ENCODE measurements around the gene KRR1. TPM values are rescaled to one million over a fixed set of nuclear protein-coding genes. Genes with fewer than 3 reads are reported as not detected.
A peak's percentile ranks its signal among the peaks of the same experiment; 100 is the strongest.

KRR1 gene
- total and polyA plus RNA-seq, 8 donors, result 6.8 to 23.7 (median 17.1) TPM

DNA sequence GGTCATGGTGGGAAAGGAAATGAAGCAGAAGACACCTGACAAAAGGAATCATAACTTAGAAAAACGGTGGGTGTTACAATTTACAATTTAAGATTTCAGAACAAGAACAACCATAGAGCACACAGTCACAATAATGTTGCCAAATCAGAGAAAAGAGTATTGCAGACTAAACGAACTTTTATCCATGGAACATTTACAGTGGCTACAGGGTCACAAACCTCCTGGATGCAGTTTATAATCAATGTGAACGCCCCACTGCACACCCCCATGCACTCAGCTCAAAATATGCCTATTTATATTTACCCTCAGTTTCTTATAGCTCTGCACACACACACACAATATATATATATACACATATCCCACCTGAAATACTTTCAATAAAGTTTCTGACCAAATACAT is 8.0 kb downstream of the KRR1 start:
- Histone ChIP-seq H3K27me3 (no peaks in the 10 kb centered on the region), H3K9me3 (no peaks in the 10 kb centered on the region), H3K4me1 (no peaks in the 10 kb centered on the region), H3K27ac (no peak overlapping the region), H3K4me3 (no peak overlapping the region), H3K36me3 (peaks cover 0 to 41% (median 9%) of the 10 kb centered on the region in 3 donors)
- DNase-seq (no peak), ATAC-seq (no peak), FAIRE-seq (no peak)
- intact Hi-C loops (cut with DNase I), result no loop called here
- 67 to 71% methylated on average over 3 of the region's 3 CpGs for WGBS, 2 donors
- TF ChIP-seq, protein P1, sequence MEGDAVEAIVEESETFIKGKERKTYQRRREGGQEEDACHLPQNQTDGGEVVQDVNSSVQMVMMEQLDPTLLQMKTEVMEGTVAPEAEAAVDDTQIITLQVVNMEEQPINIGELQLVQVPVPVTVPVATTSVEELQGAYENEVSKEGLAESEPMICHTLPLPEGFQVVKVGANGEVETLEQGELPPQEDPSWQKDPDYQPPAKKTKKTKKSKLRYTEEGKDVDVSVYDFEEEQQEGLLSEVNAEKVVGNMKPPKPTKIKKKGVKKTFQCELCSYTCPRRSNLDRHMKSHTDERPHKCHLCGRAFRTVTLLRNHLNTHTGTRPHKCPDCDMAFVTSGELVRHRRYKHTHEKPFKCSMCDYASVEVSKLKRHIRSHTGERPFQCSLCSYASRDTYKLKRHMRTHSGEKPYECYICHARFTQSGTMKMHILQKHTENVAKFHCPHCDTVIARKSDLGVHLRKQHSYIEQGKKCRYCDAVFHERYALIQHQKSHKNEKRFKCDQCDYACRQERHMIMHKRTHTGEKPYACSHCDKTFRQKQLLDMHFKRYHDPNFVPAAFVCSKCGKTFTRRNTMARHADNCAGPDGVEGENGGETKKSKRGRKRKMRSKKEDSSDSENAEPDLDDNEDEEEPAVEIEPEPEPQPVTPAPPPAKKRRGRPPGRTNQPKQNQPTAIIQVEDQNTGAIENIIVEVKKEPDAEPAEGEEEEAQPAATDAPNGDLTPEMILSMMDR (IDR thresholded peaks at IDR 0.05), result no peak

DNA sequence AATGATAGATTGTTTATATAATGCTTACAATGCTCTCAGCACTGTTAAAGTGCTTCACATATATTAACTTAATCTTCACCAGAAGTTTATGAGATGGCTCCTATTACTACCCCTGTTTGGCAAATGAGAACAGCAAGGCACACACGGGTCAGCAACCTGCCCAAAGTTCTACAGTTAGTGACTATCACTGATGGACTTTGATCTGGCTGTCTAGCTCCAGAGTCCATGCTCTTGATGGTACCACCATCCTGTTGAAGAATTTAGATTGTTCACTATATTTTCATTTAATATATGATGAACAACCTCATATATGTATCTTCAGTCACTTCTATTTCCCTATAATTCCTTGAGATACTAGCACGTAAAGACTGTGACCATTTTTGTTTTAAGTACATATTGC is 20.2 kb downstream of the KRR1 start:
- Histone ChIP-seq H3K27me3 (no peaks in the 10 kb centered on the region), H3K4me3 (no peak overlapping the region), H3K9me3 (no peaks in the 10 kb centered on the region), H3K4me1 (no peaks in the 10 kb centered on the region), H3K27ac (no peak overlapping the region), H3K36me3 (peaks cover 0 to 1% (median 0%) of the 10 kb centered on the region in 3 donors)
- WGBS, 2 donors, result 64 to 79% methylated on average over 2 of the region's 2 CpGs
- TF ChIP-seq, protein P1 (IDR thresholded peaks at IDR 0.05), result no peak
- DNase-seq (no peak), ATAC-seq (no peak), FAIRE-seq (no peak)
- intact Hi-C loops (cut with DNase I), result no loop called here

DNA sequence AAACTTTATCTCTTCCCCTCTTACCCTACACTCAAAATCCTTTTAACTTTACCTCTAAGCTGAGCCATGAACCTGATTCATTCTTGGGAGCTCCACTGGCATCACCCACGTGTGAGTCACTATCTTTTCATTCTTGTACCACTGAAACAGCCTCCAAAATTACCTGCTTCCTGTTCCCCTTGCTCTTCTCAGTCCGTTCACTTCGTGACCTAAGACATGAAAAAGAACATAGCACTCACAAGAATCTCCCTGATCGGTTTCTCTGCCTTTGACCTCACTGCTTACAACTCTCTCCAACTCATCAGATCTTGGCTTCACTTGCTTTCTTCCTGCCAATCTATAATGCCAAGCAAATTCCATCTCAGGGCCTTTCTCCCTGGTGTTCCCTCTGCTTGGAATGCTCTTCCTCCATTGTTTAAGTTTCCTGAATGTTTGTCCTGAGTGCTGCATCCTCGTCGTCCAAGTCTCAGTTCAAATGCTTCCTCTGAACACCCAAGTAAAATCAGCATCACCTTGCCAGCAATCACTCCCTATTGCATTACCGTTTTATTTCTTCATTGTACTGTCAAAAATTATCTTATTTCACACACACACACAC is 21.7 kb downstream of the KRR1 start:
- FAIRE-seq (no peak), ATAC-seq (no peak), DNase-seq (no peak)
- Histone ChIP-seq H3K4me1 (no peaks in the 10 kb centered on the region), H3K4me3 (no peak overlapping the region), H3K36me3 (no peaks in the 10 kb centered on the region), H3K27ac (no peak overlapping the region), H3K27me3 (no peaks in the 10 kb centered on the region), H3K9me3 (no peaks in the 10 kb centered on the region)
- TF ChIP-seq, protein P1 (IDR thresholded peaks at IDR 0.05), result no peak
- 68 to 78% methylated on average over 7 of the region's 7 CpGs for WGBS, 2 donors
- intact Hi-C loops (cut with DNase I), result no loop called here

DNA sequence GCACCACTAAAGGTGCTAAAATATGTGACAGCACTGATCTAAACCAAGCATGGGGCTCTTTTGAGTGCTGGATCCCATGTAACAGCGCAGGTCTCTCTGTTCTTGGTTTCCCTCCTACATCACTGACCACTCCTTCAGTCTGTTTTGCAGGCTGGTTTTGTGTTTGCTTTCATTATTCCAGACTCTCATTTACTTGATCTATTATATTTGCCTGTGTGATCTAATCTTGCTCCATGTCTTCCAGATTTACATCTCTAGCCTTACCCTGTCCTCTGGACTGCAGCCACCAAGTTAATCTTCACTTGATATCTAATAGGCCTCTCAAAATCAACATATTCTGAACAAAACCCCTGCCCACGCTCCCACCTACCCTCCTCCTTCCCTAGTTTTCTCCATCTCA is 22.2 kb downstream of the KRR1 start:
- 79 to 86% methylated on average over 2 of the region's 2 CpGs for WGBS, 2 donors
- ATAC-seq, result no peak

DNA sequence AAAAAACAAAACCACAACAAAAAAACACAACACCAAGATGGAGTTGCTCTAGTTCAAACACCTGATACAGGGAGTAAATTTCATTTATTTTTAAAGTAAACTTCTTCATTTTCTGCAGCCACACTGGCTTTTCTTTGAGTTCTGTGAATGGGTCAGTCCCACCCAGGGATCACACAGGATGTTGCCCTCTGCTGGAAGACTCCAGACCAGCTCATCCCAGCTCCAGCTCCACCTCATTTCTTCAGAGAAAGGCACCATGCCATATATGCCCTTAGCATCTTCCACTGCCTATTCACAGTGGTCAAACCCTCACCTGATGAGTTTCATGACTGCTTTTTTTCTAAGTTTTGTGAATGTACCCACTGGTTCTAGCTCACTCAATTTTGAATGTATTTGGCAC is 22.9 kb downstream of the KRR1 start:
- intact Hi-C loops (cut with DNase I), result no loop called here
- Histone ChIP-seq H3K36me3 (no peaks in the 10 kb centered on the region), H3K27me3 (no peaks in the 10 kb centered on the region), H3K4me1 (no peaks in the 10 kb centered on the region), H3K9me3 (no peaks in the 10 kb centered on the region), H3K27ac (no peak overlapping the region), H3K4me3 (no peak overlapping the region)
- no peak for DNase-seq
- TF ChIP-seq, protein P1 (IDR thresholded peaks at IDR 0.05), result no peak
- ATAC-seq, result peak in 3 of 4 donors; percentile 69 to 72 (median 71)
- FAIRE-seq, result no peak

More for the DNA sequence above, 22.2 kb downstream of the KRR1 start:
- no peak overlapping the region for H3K27ac ChIP-seq
- DNase-seq, result no peak
- intact Hi-C loops (cut with DNase I), result no loop called here
- TF ChIP-seq, protein P1 (IDR thresholded peaks at IDR 0.05), result no peak
- no peaks in the 10 kb centered on the region for H3K36me3 ChIP-seq
- H3K9me3 ChIP-seq, result no peaks in the 10 kb centered on the region
- no peak overlapping the region for H3K4me3 ChIP-seq
- no peaks in the 10 kb centered on the region for H3K27me3 ChIP-seq
- FAIRE-seq, result no peak
- H3K4me1 ChIP-seq, result no peaks in the 10 kb centered on the region
